ENCODE measurements around the gene BTN2A1. TPM values are rescaled to one million over a fixed set of nuclear protein-coding genes. Genes with fewer than 3 reads are reported as not detected.

Gene BTN2A1
- total and polyA plus RNA-seq, 2 of the 13 experiments (the other 11 are each of a cell fraction or from before 2014, with no cell fraction given): 16.4 to 30.4 TPM

DNA sequence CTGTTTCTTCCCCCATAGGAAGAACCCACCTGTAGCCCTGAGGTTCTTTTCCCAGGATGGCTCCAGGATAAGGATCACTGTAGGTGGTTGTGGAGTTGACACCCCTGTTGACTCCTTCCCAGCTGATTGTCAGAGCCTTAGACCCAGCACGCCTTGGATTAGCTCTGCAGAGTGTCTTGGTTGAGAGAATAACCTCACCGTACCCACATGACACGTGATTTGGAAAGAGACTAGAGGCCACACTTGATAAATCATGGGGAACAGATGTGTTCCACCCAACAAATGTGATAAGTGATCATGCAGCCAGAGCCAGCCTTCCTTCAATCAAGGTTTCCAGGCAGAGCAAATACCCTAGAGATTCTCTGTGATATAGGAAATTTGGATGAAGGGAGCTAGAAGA lies 43.5 kb upstream of the BTN2A1 start:
- no peak for FAIRE-seq
- no peak for ATAC-seq
- no TSS peak for BruUV-seq (replicated peaks)

DNA sequence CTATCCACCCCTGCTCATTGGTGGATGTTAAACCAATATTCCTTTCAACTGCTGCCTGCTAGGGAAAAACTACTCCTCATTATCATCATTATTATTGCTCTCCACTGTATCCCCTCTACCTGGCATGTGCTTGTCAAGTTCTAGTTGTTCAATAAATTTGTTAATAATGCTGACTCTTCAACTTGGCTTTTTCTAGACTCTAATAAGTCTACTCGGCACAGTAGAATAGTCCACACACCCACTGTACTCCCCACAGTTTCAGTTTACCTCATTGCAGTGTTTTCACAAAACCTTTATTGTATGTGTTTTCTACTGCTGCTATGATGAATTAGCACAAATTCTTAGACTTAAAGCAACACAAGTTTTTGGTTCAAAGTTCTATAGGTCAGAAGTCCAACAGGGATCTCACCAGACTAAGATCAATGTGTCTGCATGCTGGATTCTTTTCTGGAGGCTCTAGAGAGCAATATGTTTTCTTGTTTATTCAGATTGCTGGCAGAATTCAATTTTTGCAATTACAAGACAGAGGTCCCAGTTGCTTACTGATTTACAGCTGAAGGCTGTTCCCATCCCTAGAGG lies 42.6 kb upstream of the BTN2A1 start:
- H3K79me2 ChIP-seq (ENCODE audit: insufficient read depth, low read length): no peaks in the 10 kb centered on the region
- WGBS (ENCODE audit: low lambda C conversion rate): 37% methylated on average over 1 of the region's 1 CpG
- CTCF ChIA-PET (ENCODE audit: low intra/inter-chr PET ratio, low total read pairs): no interaction called here
- peak; percentile 15; the same call in 1 of the 3 replicates for ATAC-seq
- no peak overlapping the region for H3K27ac ChIP-seq (ENCODE audit: extremely low read length, insufficient read depth, low read length)
- H3K36me3 ChIP-seq (replicated peaks in 1 of 2; ENCODE audit: control insufficient read depth in 1 of 2, insufficient read depth in 2 of 2, low read length in 2 of 2): no peaks in the 10 kb centered on the region; a peak in 1 of 5 replicates
- DNase-seq (ENCODE audit: low spot score): peak; percentile 39
- H3K9ac ChIP-seq (ENCODE audit: insufficient read depth, low read depth, low read length): no peak overlapping the region
- intact Hi-C loops (cut with micrococcal nuclease; ENCODE audit: unreplicated experiment): no loop called here
- H3K4me2 ChIP-seq (ENCODE audit: low read depth, low read length): no peak overlapping the region
- in situ Hi-C loops (cut with HindIII; ENCODE audit: extremely low pct_ligation_motif_present, low pct_unique_long_range_greater_than_20kb): no loop called here
- no peak overlapping the region for H3K4me3 ChIP-seq (replicated peaks in 1 of 3; ENCODE audit: insufficient read depth in 1 of 3, low read depth in 2 of 3, low read length in 3 of 3)
- no peak overlapping the region for H2AFZ ChIP-seq (ENCODE audit: low read length)
- no peaks in the 10 kb centered on the region for H3K27me3 ChIP-seq (ENCODE audit: control insufficient read depth in 1 of 2, insufficient read depth in 2 of 2, low read length in 2 of 2)
- peaks cover 39% of the 10 kb centered on the region for H3K4me1 ChIP-seq (ENCODE audit: insufficient read depth, low read length)
- no peaks in the 10 kb centered on the region for H4K20me1 ChIP-seq (ENCODE audit: insufficient read depth, low read length)
- BruUV-seq (replicated peaks): no TSS peak
- peak; percentile 47 for FAIRE-seq
- peaks cover 18% of the 10 kb centered on the region for H3K9me3 ChIP-seq (ENCODE audit: low read length)
- POLR2A ChIA-PET: no interaction called here
- TF ChIP-seq PAX8 (CRISPR knock-in tag; IDR thresholded peaks at IDR 0.05; ENCODE audit: borderline replicate concordance): no peak
- no peak for TF ChIP-seq CREM (IDR thresholded peaks at IDR 0.05)
- no peak for TF ChIP-seq CREM (CRISPR knock-in tag; IDR thresholded peaks at IDR 0.05)
- TF ChIP-seq YY1 (IDR thresholded peaks at IDR 0.05; ENCODE audit: insufficient read depth, insufficient replicate concordance, low read depth, low read length): no peak
- TF ChIP-seq ZNF513 (CRISPR knock-in tag; conservative IDR thresholded peaks at IDR 0.05): no peak
- TF ChIP-seq MEIS1 (CRISPR knock-in tag; IDR thresholded peaks at IDR 0.05; ENCODE audit: borderline replicate concordance): no peak
- no peak for TF ChIP-seq WIZ (CRISPR knock-in tag; IDR thresholded peaks at IDR 0.05)
- no peak for TF ChIP-seq SP4 (CRISPR knock-in tag; IDR thresholded peaks at IDR 0.05)
- peak; percentile 99 for TF ChIP-seq ZBTB26 (CRISPR knock-in tag; IDR thresholded peaks at IDR 0.05; ENCODE audit: borderline replicate concordance)
- TF ChIP-seq, protein P1, sequence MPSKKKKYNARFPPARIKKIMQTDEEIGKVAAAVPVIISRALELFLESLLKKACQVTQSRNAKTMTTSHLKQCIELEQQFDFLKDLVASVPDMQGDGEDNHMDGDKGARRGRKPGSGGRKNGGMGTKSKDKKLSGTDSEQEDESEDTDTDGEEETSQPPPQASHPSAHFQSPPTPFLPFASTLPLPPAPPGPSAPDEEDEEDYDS (CRISPR knock-in tag; IDR thresholded peaks at IDR 0.05): no peak
- no peak for TF ChIP-seq KDM2A (CRISPR knock-in tag; IDR thresholded peaks at IDR 0.05; ENCODE audit: borderline replicate concordance, low read depth)
- TF ChIP-seq, protein P2, sequence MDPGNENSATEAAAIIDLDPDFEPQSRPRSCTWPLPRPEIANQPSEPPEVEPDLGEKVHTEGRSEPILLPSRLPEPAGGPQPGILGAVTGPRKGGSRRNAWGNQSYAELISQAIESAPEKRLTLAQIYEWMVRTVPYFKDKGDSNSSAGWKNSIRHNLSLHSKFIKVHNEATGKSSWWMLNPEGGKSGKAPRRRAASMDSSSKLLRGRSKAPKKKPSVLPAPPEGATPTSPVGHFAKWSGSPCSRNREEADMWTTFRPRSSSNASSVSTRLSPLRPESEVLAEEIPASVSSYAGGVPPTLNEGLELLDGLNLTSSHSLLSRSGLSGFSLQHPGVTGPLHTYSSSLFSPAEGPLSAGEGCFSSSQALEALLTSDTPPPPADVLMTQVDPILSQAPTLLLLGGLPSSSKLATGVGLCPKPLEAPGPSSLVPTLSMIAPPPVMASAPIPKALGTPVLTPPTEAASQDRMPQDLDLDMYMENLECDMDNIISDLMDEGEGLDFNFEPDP (CRISPR knock-in tag; conservative IDR thresholded peaks at IDR 0.05): no peak

More for the DNA sequence above, 43.5 kb upstream of the BTN2A1 start:
- Histone ChIP-seq H3K9ac (ENCODE audit: insufficient read depth, low read depth, low read length) (no peak overlapping the region), H2AFZ (ENCODE audit: low read length) (no peak overlapping the region), H4K20me1 (ENCODE audit: insufficient read depth, low read length) (no peaks in the 10 kb centered on the region), H3K36me3 (replicated peaks in 1 of 2; ENCODE audit: control insufficient read depth in 1 of 2, insufficient read depth in 2 of 2, low read length in 2 of 2) (no peaks in the 10 kb centered on the region; a peak in 2 of 5 replicates), H3K4me1 (ENCODE audit: insufficient read depth, low read length) (peaks cover 36% of the 10 kb centered on the region), H3K4me2 (ENCODE audit: low read depth, low read length) (no peak overlapping the region), H3K27me3 (ENCODE audit: control insufficient read depth in 1 of 2, insufficient read depth in 2 of 2, low read length in 2 of 2) (no peaks in the 10 kb centered on the region), H3K27ac (ENCODE audit: extremely low read length, insufficient read depth, low read length) (no peak overlapping the region), H3K4me3 (replicated peaks in 1 of 3; ENCODE audit: insufficient read depth in 1 of 3, low read depth in 2 of 3, low read length in 3 of 3) (no peak overlapping the region), H3K79me2 (ENCODE audit: insufficient read depth, low read length) (no peaks in the 10 kb centered on the region), H3K9me3 (ENCODE audit: low read length) (peaks cover 18% of the 10 kb centered on the region)
- in situ Hi-C loops (cut with HindIII; ENCODE audit: extremely low pct_ligation_motif_present, low pct_unique_long_range_greater_than_20kb) (no loop called here), intact Hi-C loops (cut with micrococcal nuclease; ENCODE audit: unreplicated experiment) (no loop called here)
- TF ChIP-seq NCOR1 (IDR thresholded peaks at IDR 0.05; ENCODE audit: borderline replicate concordance, low read length): no peak
- no peak for TF ChIP-seq ZNF263 (CRISPR knock-in tag; IDR thresholded peaks at IDR 0.05)
- TF ChIP-seq THYN1 (CRISPR knock-in tag; IDR thresholded peaks at IDR 0.05; ENCODE audit: borderline replicate concordance, low read depth): no peak
- no peak for TF ChIP-seq TBX2 (CRISPR knock-in tag; IDR thresholded peaks at IDR 0.05; ENCODE audit: borderline replicate concordance)
- no peak for TF ChIP-seq ZKSCAN8 (CRISPR knock-in tag; IDR thresholded peaks at IDR 0.05; ENCODE audit: borderline replicate concordance)
- ChIA-PET CTCF (ENCODE audit: low intra/inter-chr PET ratio, low total read pairs) (no interaction called here), POLR2A (no interaction called here)
- DNase-seq (ENCODE audit: low spot score): no peak
- WGBS (ENCODE audit: low lambda C conversion rate): 97% methylated on average over 3 of the region's 3 CpGs
